Hepatocyte (in vitro differentiated cells): ENCODE results near the gene FLYWCH1.

Experiments used
- EZH2 ChIP-seq: fragments of 200-600 bp; sonication (generic); IDR thresholded peaks from 2 replicates; pipeline ENCODE4 v1.6.1; 2016; ENCODE audit warnings: antibody characterized with exemption, mild to moderate bottlenecking, borderline replicate concordance
- TF ChIP-seq, protein P1 (sequence below): fragments of 200-600 bp; sonication (generic); IDR thresholded peaks from 2 replicates; pipeline ENCODE4 v1.5.1; 2016; ENCODE audit warnings: antibody characterized with exemption, mild to moderate bottlenecking; ENCODE audit not compliant: poor library complexity

DNA sequence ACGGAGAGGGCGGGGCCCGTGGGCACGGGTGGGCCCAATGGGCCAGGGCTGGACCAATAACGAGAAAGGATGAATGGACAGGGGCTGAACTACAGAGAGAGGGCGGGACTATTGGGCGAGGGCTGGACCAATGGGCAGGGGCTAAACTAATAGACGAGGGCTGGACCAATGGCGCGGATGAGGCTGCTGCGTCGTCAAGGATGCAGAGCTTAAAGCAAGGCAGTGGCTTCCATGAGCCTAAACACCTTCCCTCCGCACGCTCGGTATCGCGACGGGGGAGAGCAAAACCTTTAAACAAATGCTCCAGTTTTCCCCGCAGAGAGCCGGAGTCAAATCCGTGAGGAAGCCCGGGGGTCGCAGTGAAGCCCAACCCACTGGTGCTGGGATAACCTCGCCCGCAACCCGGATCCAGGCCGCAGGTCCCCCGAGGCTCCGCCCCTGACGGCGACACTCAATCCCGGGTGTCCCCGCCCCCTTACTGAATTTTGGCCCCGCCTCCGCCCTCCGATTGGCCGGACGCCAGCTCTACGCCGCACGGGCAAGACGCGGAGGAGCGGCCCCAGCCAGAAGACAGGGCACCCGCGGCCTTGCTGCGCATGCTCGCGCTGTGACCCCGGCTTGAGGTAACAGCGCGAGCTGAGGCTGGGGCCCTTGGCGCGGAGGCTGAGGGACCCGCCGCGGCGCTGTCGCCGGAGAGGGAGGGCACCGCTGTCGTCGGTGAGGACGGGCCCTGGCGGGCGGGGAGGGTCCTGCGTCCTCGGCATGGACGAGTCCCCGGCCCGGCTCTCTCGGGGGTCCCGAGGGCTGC is 28.9 kb upstream of the FLYWCH1 start, which contains the start of gene FLYWCH2:
- TF ChIP-seq, protein P1, sequence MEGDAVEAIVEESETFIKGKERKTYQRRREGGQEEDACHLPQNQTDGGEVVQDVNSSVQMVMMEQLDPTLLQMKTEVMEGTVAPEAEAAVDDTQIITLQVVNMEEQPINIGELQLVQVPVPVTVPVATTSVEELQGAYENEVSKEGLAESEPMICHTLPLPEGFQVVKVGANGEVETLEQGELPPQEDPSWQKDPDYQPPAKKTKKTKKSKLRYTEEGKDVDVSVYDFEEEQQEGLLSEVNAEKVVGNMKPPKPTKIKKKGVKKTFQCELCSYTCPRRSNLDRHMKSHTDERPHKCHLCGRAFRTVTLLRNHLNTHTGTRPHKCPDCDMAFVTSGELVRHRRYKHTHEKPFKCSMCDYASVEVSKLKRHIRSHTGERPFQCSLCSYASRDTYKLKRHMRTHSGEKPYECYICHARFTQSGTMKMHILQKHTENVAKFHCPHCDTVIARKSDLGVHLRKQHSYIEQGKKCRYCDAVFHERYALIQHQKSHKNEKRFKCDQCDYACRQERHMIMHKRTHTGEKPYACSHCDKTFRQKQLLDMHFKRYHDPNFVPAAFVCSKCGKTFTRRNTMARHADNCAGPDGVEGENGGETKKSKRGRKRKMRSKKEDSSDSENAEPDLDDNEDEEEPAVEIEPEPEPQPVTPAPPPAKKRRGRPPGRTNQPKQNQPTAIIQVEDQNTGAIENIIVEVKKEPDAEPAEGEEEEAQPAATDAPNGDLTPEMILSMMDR, result no peak
- TF ChIP-seq EZH2, result no peak
